Stimulated activated CD8-positive, alpha-beta memory T cell treated with anti-CD3 and anti-CD28 coated beads, Interleukin-4, amount 100 ng/mL, for 24 hours (primary cell): Measurements from ENCODE around the gene WARS2.

ENCODE experiments used
- DNase-seq: peaks from one replicate; pipeline ENCODE4 v3.0.0-alpha.2; 2020; ENCODE audit warnings: low read depth

WARS2 gene

DNA sequence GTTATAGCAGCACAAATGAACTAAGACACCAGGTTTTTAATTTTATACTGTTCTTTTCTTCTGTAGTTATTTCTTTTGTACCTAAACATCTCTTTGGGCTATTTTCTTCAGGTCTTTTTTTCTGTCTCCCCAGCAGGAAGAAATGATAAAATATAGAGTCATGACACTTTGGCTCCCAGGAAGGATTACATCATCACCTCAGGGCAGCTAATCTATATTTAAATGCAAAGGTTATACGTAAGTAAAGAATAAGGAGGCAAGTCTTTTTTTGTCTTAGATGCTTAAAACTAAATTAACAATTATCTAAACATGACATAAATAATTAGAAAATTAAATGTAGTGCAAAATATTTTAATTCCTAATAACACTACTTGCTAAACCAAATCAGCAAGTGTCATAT lies 57.0 kb downstream of the WARS2 start:
- no peak for DNase-seq

GRCh38 chr1:119081700-119082099 lies 58.8 kb downstream of the WARS2 start:
- DNase-seq, result no peak

GRCh38 chr1:119081267-119081666 lies 59.2 kb downstream of the WARS2 start:
- DNase-seq, result no peak

DNA sequence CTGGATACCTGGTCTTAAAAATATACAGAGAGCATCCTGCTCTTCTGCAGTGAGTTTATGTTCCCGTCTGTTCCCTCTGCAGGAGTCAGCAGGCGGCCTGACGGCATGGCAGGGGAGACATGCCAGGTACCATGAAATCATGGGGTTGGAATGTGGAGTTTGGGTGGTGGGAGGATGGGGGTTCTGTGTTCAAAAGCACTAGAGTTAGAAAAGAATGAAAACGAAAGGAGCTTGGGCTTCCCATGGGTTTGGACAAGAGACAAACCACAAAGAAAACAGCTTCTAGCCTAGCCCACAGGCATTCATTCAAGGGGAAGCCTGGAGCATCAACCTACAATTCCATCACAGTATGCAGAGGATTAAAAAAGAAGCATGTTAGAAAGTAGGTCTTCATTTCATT lies 59.9 kb downstream of the WARS2 start:
- DNase-seq, result no peak

DNA sequence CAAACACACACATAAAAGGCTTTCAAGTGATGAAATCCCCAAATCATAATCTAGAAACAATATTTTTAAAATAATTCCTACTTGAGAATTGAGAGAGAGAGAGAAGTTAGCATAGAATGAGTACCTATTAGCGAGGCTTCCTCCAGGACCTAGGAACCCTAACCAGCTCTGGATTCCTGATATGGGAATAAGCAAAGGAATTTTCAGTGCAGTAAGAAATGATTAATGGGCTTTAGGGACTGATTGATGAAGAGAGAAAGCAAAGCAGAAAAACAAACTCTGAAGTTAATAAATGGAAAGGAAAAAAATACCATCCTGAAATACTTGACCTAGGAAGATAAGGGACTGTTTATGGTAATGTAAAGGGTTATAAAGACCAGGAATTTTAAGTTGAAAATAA lies 60.6 kb downstream of the WARS2 start:
- no peak for DNase-seq

DNA sequence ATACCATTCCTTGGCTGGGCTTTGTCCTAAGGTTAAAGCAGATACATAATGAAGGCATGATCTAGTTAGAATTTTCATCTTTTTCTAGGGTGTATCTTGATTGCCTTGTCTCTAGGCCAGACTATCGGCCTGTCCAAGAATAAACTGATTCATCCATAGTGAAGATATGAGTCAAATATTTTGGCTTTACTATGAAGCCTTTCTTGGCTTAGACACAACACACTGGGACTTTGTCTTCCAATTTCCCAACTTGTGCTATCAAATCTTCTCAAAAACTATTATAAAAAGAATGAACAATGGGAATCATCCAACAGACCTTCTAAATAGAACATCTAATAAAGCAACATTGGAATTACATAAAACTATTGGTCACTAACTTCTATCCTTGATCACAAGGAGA lies 64.8 kb downstream of the WARS2 start:
- no peak for DNase-seq

- DNase-seq, result no peak
Observed at GRCh38 chr1:119071321-119071720, 69.1 kb downstream of the WARS2 start.

- DNase-seq, result no peak
Observed at GRCh38 chr1:119069682-119070081, 70.8 kb downstream of the WARS2 start.

DNA sequence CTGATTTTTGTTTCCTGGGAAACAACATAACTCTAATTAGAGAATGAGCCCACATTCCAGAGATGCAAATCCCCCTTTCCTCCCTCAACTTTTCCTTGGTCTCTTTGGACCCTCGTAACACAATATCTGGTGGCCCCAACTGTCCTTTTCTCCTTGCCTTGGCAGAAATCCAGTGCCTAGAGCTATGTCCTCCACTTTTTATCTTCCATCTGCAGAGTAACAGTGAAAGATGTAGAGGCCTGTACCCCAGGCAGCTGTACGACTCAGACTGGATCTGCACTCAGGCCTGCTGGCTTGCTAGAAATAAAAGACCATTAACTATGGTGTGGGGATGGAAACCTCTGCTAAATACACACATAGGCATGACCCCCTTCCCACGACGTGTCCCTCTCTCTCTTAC lies 72.0 kb downstream of the WARS2 start:
- no peak for DNase-seq

- DNase-seq, result no peak
Observed at GRCh38 chr1:119061700-119062099, 78.8 kb downstream of the WARS2 start.

DNA sequence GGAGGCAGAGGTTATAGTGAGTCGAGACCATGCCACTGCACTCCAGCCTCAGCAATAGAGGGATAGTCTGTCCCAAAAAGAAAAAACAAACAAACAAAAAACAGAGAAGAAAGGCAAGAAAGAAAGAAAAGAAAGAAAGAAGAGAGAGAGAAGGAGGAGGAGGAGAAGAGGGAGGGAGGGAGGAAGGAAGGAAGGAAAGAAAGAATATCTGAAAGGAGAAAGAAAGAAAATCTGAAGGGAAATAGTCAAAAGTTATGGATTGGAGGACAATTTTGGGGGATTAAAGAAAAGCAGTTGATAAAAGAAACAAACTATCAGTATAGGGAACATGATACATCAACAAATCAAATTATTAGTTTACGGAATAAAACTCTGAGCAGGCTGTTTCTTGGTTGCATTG lies 84.9 kb downstream of the WARS2 start:
- no peak for DNase-seq

- DNase-seq, result no peak
Observed at GRCh38 chr1:119053917-119054316, 86.5 kb downstream of the WARS2 start.

GRCh38 chr1:119052267-119052666 lies 88.2 kb downstream of the WARS2 start:
- no peak for DNase-seq

GRCh38 chr1:119048624-119049404 lies 91.6 kb downstream of the WARS2 start:
- DNase-seq, result no peak

DNA sequence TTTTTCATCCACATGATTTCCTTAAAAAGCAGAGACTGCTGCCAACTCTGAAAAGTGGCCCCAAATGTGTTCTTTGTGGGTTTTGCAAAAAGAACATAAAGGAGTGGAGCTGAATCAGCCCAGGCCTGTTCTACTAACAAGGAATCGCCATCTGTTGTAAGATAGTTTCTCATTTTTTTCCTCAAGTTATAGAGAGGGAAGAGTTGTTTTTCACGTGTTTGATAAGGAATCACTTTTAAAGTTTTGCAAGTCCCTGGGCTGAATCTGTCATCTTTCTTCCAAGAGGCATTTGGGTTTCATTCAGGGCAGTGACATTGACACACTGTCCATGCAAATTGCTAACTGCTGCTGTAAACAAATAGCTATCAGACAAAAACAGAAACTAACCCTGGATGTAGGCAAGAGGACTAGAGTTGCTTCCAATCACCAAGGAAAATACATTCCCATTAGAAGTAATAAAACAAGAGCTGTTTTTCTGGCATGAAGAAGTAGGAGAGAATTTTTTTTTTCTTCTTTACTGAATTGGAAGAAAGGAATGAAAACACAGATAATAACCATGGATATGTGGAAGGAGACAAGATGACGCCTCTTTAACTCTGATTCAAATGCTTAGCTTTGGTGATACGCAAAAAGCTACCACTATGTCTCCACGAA lies 93.5 kb downstream of the WARS2 start:
- DNase-seq, result no peak

- DNase-seq, result no peak
Observed at GRCh38 chr1:119046429-119046784, 94.0 kb downstream of the WARS2 start.

DNA sequence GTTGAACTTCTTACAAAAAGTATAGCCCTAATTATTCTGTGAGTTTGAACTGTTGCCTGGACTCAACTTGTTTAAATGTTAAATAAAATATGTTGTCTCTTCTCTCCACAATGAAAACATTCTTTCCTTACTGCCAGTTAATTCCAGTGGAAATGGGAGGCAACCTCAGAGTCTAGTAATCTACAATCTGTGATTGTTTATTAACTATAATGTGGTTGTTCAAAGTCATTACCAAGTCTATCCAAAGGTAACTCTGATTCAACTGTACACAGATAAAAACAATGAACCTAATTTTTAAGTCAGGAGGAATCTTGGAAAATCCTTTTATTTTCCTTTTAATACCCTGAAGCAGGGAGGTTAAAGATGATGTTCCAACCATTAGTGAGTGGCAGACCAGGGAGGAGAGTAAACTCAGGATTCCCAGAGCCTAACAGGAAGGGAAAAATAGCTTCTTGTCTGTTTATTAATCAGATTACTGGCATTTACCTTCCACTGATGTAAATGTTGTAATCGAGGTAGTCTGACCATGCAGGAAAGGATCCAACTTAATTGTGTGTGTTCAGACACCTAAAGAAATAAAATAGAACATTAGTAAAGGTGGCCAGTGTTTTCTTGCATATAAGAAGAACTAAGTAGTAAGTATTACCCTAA lies 95.2 kb downstream of the WARS2 start:
- no peak for DNase-seq

DNA sequence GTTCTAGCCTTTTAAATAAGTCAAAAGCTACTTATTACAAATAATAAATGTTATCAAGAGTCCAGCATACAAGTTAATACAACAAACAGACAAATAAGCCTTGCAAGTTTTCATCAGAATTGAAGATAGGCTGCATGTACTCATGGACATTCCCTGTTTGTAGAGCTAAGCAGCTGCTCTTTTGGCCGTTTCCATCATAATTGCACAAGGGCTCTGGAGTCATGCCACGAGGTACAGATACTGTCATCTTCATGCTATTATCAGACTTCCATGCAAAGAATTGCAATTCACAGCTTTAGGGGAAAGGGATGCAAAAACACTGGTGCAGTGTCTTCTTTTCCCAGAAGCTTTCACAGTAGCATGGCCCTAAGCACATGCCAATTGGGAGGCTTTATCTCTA lies 99.5 kb downstream of the WARS2 start:
- DNase-seq, result no peak

DNA sequence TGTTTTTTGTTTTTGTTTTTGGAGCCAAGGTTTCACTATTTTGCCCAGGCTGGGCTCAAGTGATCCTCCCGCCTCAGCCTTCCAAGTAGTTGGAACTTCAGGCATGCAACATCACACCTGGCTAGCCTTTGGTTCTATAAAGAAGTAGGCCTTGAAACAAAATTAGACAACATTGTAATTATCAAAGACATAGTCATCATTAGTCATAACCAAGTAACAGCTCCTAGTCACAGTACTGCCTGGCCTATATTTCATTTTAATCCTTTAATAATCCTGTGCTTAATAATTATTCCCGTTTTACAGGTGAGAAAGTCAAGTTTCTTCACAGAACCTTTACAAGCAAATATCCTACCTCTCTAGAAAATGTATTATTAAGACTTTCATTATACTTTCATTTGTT lies 100.0 kb downstream of the WARS2 start:
- DNase-seq, result no peak

DNA sequence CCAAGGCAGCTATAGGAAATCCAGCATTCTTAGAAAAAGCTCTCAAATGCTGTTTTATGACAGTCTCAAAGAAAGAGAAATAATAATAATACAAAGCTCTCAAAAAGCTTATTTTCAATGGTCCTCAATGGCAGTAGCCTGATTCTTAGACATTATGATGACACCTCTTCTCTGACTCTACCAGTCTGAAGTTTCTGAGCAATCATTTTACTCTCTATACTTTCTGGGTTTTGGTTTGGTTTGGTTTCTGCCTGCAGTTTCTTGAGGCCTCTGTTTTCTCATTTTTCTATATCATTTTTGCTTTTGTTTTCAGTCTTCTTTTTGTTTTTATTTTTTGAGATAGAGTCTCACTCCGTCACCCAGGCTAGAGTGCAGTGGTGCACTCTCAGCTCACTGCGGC lies 102.1 kb downstream of the WARS2 start:
- DNase-seq, result no peak

- no peak for DNase-seq
Observed at GRCh38 chr1:119034359-119034758, 106.1 kb downstream of the WARS2 start.

GRCh38 chr1:119032986-119033385 lies 107.5 kb downstream of the WARS2 start:
- no peak for DNase-seq

DNA sequence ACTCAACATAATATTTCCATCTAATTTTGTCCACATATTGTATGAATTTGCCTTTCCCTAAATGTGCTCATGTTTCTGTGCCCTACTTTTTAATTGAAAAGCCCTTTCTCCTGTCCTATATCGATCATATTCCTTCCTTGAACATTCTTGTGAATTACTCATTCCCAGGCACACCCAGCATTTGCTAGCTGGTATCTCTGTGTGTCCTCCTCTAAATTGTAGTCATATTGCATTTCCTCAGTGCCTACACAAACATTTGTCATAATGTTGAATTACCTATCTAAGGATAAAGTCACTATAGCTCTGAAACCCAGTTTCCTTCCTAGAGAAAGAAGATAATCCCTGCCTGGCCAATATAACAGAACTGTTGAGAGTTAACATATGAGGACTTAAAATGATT lies 112.7 kb downstream of the WARS2 start:
- DNase-seq, result no peak

GRCh38 chr1:119026956-119027355 lies 113.5 kb downstream of the WARS2 start:
- DNase-seq, result no peak
